ENCODE results near the gene CACNA2D4.

The CACNA2D4 gene

GRCh38 chr12:1846421-1847405 lies 71.7 kb downstream of the CACNA2D4 start:
- H3K9ac ChIP-seq (ENCODE audit: low read depth, low read length), result no peak overlapping the region
- H3K36me3 ChIP-seq (ENCODE audit: insufficient read depth, low read length), result no peaks in the 10 kb centered on the region
- H3K9me3 ChIP-seq (ENCODE audit: insufficient read depth, low read depth, low read length), result no peaks in the 10 kb centered on the region
- no peak overlapping the region for H3K4me3 ChIP-seq (ENCODE audit: low read length)
- WGBS, result 92% methylated on average over 24 of the region's 24 CpGs
- H3K27me3 ChIP-seq (ENCODE audit: insufficient read depth, low read length), result no peaks in the 10 kb centered on the region
- H3K4me1 ChIP-seq (ENCODE audit: insufficient read depth, low read length), result peaks cover 14% of the 10 kb centered on the region
- no peak overlapping the region for H3K27ac ChIP-seq (ENCODE audit: low read depth, low read length)

DNA sequence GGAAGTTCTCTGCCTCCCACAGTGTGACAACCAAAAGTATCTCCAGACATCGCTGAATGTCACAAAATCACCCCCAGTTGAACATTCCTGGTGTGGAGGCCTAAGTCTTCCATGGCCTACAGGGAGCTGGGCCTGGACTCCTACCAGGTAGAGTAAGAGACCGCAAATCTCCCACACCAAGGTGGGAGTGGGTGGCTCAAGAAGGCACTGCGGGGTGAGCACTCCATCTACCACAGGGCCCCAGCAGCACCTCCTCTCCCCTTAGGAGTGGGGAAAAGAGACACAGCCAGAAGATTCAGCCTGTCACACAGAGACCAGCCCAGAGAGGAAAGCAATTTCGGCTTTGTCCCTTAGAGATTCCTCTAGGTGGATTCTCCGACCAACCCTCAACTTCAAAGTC lies 72.6 kb downstream of the CACNA2D4 start:
- 95% methylated on average over 4 of the region's 5 CpGs for WGBS
- Histone ChIP-seq H3K27me3 (ENCODE audit: insufficient read depth, low read length) (no peaks in the 10 kb centered on the region), H3K27ac (ENCODE audit: low read depth, low read length) (no peak overlapping the region), H3K4me3 (ENCODE audit: low read length) (no peak overlapping the region), H3K4me1 (ENCODE audit: insufficient read depth, low read length) (peaks cover 14% of the 10 kb centered on the region), H3K9me3 (ENCODE audit: insufficient read depth, low read depth, low read length) (no peaks in the 10 kb centered on the region), H3K36me3 (ENCODE audit: insufficient read depth, low read length) (no peaks in the 10 kb centered on the region), H3K9ac (ENCODE audit: low read depth, low read length) (no peak overlapping the region)

- H3K9me3 ChIP-seq (ENCODE audit: insufficient read depth, low read depth, low read length), result no peaks in the 10 kb centered on the region
- H3K27ac ChIP-seq (ENCODE audit: low read depth, low read length), result no peak overlapping the region
- H3K4me1 ChIP-seq (ENCODE audit: insufficient read depth, low read length), result peaks cover 14% of the 10 kb centered on the region
- no peaks in the 10 kb centered on the region for H3K36me3 ChIP-seq (ENCODE audit: insufficient read depth, low read length)
- H3K9ac ChIP-seq (ENCODE audit: low read depth, low read length), result no peak overlapping the region
- H3K27me3 ChIP-seq (ENCODE audit: insufficient read depth, low read length), result no peaks in the 10 kb centered on the region
- H3K4me3 ChIP-seq (ENCODE audit: low read length), result no peak overlapping the region
- WGBS, result 94% methylated on average over 14 of the region's 14 CpGs
Measured at GRCh38 chr12:1845427-1845826, 73.0 kb downstream of the CACNA2D4 start.

DNA sequence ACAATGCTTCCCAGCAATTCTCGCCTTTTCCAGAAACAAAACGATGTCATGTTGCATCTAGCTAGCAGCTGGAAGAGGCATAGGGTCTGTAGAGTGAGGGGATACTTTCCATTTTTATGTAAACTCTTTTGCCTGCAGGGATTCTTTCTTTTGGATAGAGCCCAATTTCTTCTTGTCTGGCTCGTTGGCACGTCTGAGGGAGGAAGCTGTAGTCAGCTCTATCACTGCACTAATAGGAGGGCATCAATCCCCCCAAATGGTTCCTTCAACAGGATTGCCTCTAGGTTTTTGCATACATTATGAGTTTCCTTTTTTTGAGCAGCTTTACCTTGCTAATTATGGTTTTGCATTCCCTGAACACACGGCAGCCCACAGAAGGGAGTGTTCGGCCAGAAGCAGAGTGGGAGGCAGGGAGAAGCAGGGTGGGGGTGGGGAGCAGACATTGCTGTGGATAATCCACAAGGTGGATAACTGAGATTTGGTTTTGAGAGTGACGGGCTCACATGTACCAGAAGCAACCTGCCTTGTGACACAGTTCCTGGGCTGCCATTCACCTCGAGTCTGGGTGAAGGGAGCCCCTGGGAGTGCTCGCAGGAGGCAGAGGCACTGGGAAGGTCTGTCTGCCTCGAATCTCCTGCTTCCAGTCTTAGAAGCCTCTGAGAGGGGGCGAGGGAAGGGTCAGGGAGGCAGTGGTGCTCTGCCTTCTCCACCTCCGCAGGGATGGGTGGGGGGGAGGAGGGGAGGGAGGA lies 73.6 kb downstream of the CACNA2D4 start:
- no peaks in the 10 kb centered on the region for H3K27me3 ChIP-seq (ENCODE audit: insufficient read depth, low read length)
- no peak overlapping the region for H3K27ac ChIP-seq (ENCODE audit: low read depth, low read length)
- H3K9ac ChIP-seq (ENCODE audit: low read depth, low read length), result no peak overlapping the region
- no peaks in the 10 kb centered on the region for H3K9me3 ChIP-seq (ENCODE audit: insufficient read depth, low read depth, low read length)
- peaks cover 14% of the 10 kb centered on the region for H3K4me1 ChIP-seq (ENCODE audit: insufficient read depth, low read length)
- H3K36me3 ChIP-seq (ENCODE audit: insufficient read depth, low read length), result no peaks in the 10 kb centered on the region
- 46% methylated on average over 12 of the region's 12 CpGs for WGBS
- H3K4me3 ChIP-seq (ENCODE audit: low read length), result no peak overlapping the region

DNA sequence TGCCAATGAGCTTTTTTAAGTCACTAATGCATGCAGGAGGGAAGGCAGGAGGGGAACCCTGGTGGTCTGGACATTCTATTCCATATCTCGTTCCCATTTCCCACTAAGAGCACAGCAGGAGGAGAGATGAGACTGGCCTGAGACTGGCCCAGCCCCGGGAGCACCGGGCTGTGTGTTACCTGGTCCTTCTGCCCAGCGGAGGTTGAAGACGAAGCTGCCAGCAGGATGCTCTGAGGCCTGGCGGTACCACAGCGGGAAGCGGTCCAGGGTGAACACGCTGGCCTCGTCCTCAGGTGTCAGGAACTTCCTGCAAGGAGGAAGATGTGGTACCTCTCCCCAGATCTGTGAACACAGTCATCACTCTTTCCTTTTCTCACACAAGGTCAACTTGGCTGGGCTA lies 74.2 kb downstream of the CACNA2D4 start:
- H3K27ac ChIP-seq (ENCODE audit: low read depth, low read length), result no peak overlapping the region

GRCh38 chr12:1843641-1844005 lies 74.8 kb downstream of the CACNA2D4 start:
- no peaks in the 10 kb centered on the region for H3K27me3 ChIP-seq (ENCODE audit: insufficient read depth, low read length)
- H3K27ac ChIP-seq (ENCODE audit: low read depth, low read length), result no peak overlapping the region
- WGBS, result 90% methylated on average over 2 of the region's 3 CpGs
- H3K4me1 ChIP-seq (ENCODE audit: insufficient read depth, low read length), result peaks cover 14% of the 10 kb centered on the region
- H3K9ac ChIP-seq (ENCODE audit: low read depth, low read length), result no peak overlapping the region
- no peak overlapping the region for H3K4me3 ChIP-seq (ENCODE audit: low read length)
- H3K36me3 ChIP-seq (ENCODE audit: insufficient read depth, low read length), result no peaks in the 10 kb centered on the region
- no peaks in the 10 kb centered on the region for H3K9me3 ChIP-seq (ENCODE audit: insufficient read depth, low read depth, low read length)

More for the DNA sequence above, 74.2 kb downstream of the CACNA2D4 start:
- H3K27me3 ChIP-seq (ENCODE audit: insufficient read depth, low read length), result no peaks in the 10 kb centered on the region
- WGBS, result 59% methylated on average over 10 of the region's 10 CpGs
- no peaks in the 10 kb centered on the region for H3K36me3 ChIP-seq (ENCODE audit: insufficient read depth, low read length)
- no peak overlapping the region for H3K4me3 ChIP-seq (ENCODE audit: low read length)
- H3K9ac ChIP-seq (ENCODE audit: low read depth, low read length), result no peak overlapping the region
- H3K4me1 ChIP-seq (ENCODE audit: insufficient read depth, low read length), result peaks cover 14% of the 10 kb centered on the region
- H3K9me3 ChIP-seq (ENCODE audit: insufficient read depth, low read depth, low read length), result no peaks in the 10 kb centered on the region

DNA sequence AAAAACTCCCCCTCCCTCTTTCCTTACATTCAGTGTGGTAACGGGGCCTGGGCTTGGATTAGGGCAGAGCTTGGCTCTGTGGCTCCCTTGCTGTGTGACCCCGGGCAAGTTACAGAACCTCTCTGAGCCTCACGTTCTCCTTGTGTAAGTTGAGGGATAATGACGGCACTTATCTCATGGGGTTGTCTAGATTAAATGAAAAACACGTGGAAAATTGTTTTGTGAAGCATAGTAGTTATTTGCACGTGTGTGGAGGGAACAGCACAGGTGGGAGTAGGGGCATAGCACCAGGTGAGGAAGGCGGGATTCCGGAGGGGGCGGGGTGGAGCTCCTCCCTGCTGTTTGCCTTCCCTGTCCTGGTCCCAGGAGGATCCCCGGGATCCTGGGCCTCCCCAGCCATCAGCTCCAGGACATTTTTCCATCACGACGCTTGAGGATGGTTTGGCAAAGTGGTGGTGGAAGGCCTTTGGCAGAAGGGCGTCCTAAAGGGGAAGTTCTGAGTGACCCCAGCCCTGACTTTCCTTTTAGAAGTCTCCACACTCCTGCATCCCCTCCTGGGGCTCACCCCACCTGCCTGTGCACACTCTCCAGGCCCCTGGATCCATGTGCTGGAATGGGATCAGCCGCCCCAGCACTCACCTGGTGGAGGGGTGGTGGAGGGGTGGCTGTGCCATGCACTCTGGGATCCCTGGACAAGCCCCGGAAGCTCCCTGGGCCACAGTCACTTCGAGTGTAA lies 75.4 kb downstream of the CACNA2D4 start:
- WGBS, result 84% methylated on average over 16 of the region's 16 CpGs
- H3K9ac ChIP-seq (ENCODE audit: low read depth, low read length), result no peak overlapping the region
- H3K27me3 ChIP-seq (ENCODE audit: insufficient read depth, low read length), result no peaks in the 10 kb centered on the region
- H3K4me1 ChIP-seq (ENCODE audit: insufficient read depth, low read length), result peaks cover 14% of the 10 kb centered on the region
- H3K27ac ChIP-seq (ENCODE audit: low read depth, low read length), result no peak overlapping the region
- H3K4me3 ChIP-seq (ENCODE audit: low read length), result no peak overlapping the region
- no peaks in the 10 kb centered on the region for H3K9me3 ChIP-seq (ENCODE audit: insufficient read depth, low read depth, low read length)
- H3K36me3 ChIP-seq (ENCODE audit: insufficient read depth, low read length), result no peaks in the 10 kb centered on the region

- H3K9me3 ChIP-seq (ENCODE audit: insufficient read depth, low read depth, low read length), result no peaks in the 10 kb centered on the region
- H3K36me3 ChIP-seq (ENCODE audit: insufficient read depth, low read length), result no peaks in the 10 kb centered on the region
- no peak overlapping the region for H3K4me3 ChIP-seq (ENCODE audit: low read length)
- H3K9ac ChIP-seq (ENCODE audit: low read depth, low read length), result no peak overlapping the region
- H3K27me3 ChIP-seq (ENCODE audit: insufficient read depth, low read length), result no peaks in the 10 kb centered on the region
- peaks cover 14% of the 10 kb centered on the region for H3K4me1 ChIP-seq (ENCODE audit: insufficient read depth, low read length)
- no peak overlapping the region for H3K27ac ChIP-seq (ENCODE audit: low read depth, low read length)
- 92% methylated on average over 18 of the region's 18 CpGs for WGBS
Measured at GRCh38 chr12:1842183-1842904, 76.1 kb downstream of the CACNA2D4 start.

- H3K4me3 ChIP-seq (ENCODE audit: low read length), result no peak overlapping the region
- no peaks in the 10 kb centered on the region for H3K27me3 ChIP-seq (ENCODE audit: insufficient read depth, low read length)
- H3K9ac ChIP-seq (ENCODE audit: low read depth, low read length), result no peak overlapping the region
- H3K9me3 ChIP-seq (ENCODE audit: insufficient read depth, low read depth, low read length), result no peaks in the 10 kb centered on the region
- peaks cover 17% of the 10 kb centered on the region for H3K4me1 ChIP-seq (ENCODE audit: insufficient read depth, low read length)
- H3K36me3 ChIP-seq (ENCODE audit: insufficient read depth, low read length), result no peaks in the 10 kb centered on the region
- no peak overlapping the region for H3K27ac ChIP-seq (ENCODE audit: low read depth, low read length)
- 92% methylated on average over 13 of the region's 13 CpGs for WGBS
Measured at GRCh38 chr12:1841586-1842182, 76.8 kb downstream of the CACNA2D4 start.

DNA sequence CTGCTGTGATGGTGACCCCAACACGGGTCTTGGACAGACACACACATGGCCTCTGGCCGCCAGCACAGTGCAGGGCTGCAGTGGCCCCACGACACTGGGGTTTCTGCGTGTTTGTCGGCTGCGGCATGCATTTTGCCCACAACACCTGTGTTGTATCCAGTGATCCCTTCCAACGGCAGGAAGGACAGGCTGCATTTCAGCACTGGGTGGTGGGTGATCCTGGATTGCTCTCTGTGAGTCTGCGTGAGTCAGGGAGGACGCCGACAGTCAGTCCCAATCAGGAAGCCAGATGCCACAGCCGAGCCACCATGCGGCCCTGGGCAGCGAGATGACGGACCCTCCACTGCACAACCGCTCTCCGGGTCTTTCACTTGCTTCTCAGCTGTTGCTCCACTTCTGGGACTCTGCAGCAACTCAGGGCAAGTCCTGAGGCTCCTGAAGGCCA lies 77.4 kb downstream of the CACNA2D4 start:
- no peak overlapping the region for H3K4me3 ChIP-seq (ENCODE audit: low read length)
- WGBS, result 94% methylated on average over 16 of the region's 16 CpGs
- peaks cover 17% of the 10 kb centered on the region for H3K4me1 ChIP-seq (ENCODE audit: insufficient read depth, low read length)
- no peaks in the 10 kb centered on the region for H3K27me3 ChIP-seq (ENCODE audit: insufficient read depth, low read length)
- no peaks in the 10 kb centered on the region for H3K36me3 ChIP-seq (ENCODE audit: insufficient read depth, low read length)
- no peak overlapping the region for H3K27ac ChIP-seq (ENCODE audit: low read depth, low read length)
- no peak overlapping the region for H3K9ac ChIP-seq (ENCODE audit: low read depth, low read length)
- H3K9me3 ChIP-seq (ENCODE audit: insufficient read depth, low read depth, low read length), result no peaks in the 10 kb centered on the region
